GM18502 (cell line): ENCODE measurements around the gene PTPN23.
"Not testable (repeated sequence)": the region's sequence is repeated elsewhere in the genome, so short reads cannot be mapped to it uniquely, and the experiment has no call there.

Experiments used
- ATAC-seq: cut with Tn5 transposase; IDR thresholded peaks from one replicate; pipeline ENCODE4 v1.9.1; 2021; ENCODE audit warnings: mild to moderate bottlenecking; ENCODE audit not compliant: unreplicated experiment, poor library complexity

PTPN23 gene

DNA sequence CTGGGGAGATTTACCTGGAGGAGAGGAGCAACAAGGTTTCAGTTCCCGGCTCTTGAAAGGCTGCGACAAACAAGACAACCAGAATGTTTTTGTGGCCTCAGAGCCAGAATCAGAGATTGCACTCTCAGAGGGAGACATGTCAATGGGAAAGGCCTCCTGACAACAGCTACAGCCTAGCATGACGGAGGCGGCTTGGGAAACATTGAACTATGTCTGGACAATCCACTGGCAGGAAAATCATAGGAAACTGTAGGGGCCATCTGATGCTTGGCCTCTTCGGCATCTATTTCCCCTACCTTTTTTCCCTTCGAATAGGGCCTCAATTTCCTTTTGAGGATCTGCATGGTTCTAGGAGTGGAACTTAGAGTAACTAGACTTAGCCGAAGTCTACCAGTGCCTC, 13.2 kb upstream of the PTPN23 start:
- no peak for ATAC-seq

DNA sequence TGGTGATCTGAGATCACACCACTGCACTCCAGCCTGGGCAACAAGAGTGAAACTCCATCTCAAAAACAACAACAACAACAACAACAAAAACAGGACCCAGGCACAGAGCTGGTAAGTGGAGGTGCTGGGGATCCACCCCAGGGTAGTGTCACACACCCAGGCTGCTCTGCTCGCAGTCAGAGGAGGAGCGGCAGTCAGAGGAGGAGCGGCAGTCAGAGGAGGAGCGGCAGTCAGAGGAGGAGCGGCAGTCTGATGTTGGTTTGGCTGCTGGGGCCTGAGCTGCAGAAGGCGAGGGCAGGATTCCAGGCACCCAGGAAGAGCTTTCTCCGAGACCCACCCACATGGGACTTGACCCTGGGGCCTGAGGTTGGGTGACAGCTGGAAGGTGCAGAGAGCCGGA, 10.8 kb upstream of the PTPN23 start:
- not testable (repeated sequence) for ATAC-seq

DNA sequence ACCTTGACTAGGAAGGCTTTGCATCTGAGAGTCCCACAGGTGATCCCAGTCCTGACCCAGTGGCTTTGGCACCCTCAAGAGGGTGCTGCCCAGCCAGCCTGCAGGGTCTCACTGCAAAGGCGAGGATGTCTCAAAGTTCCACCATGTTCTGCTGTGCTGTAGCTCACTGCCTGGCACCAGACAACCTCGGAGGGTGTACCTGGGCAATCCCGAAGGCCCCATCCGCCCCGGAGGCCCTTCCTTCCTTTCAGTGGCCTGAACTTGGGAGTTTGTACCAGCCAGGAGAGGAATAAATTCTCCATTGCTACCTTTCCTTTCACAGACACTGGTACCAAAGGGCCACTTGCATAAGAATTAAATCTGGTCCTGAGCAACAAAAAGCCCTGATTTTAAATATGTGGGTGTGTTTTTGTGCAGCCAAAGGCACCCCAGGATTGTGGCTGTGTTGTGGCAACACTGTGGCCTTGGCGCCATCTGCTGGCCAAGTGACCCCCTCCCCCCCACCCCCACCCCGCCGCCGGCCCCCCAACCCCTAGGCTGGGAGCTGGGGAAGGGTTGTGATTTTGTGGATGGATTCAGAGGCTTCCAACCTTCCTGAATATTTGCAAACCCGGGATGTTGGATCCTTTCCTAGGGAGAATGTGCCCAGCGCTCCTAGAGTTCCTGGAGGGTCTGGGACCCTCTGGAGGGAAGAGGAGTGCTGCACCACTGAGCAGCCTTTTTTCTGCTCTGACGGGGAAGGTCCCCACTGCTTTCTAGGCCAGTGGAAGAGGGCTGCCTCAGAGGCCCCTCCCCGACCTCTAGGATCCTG, 9.7 kb upstream of the PTPN23 start:
- no peak for ATAC-seq

DNA sequence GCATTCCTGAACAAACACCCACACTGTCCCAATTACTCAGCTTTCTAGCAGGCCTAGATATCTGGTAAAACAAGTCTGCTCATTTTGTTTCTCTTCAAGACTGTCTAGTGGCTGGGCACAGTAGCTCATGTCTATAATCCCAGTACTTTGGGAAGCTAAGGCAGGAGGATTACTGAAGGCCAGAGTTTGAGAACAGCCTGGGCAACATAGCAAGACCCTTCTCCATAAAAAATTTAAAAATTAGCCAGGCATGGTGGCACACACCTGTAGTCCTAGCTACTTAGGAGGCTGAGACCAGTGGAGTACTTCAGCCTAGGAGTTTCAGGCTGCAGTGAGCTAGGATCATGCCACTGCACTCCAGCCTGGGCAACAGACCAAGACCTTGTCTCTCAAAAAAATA, 6.2 kb upstream of the PTPN23 start:
- ATAC-seq = no peak

GRCh38 chr3:47376393-47376792, 4.4 kb upstream of the PTPN23 start:
- ATAC-seq = no peak

- ATAC-seq = no peak
Observed at GRCh38 chr3:47377186-47377585, 3.6 kb upstream of the PTPN23 start.

- ATAC-seq = no peak
Observed at GRCh38 chr3:47378869-47379268, 2.0 kb upstream of the PTPN23 start.

- no peak for ATAC-seq
Observed at GRCh38 chr3:47379411-47379899, 1.4 kb upstream of the PTPN23 start.

DNA sequence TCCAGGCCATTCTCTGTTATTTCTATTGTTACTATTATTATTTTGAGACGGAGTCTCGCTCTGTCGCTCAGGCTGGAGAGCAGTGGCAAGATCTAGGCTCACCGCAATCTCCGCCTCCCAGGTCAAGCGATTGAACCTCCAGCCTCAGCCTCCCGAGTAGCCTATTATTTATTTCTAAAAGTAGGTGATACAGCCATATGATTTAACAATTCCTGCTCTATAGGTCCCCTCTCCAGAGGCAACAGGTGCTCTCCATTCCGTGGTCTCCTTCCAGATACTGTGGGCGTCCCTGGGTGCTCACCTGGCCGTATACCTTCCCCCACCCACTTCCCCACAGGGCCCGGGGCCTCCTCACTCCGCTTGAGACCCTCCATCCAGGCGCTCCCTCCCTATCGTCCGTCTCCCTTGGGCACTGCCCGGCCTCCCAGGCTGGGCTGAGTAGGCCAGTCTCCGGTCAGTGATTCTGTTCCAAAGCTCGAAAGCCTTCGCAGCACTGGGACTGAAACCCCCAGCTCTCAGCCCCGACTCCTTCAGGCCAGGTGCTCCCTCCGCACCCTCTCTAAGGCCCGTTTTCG, 708 bp upstream of the PTPN23 start:
- ATAC-seq = peak; percentile 13

- peak; percentile 59 for ATAC-seq
Observed at GRCh38 chr3:47381317-47382157, 716 bp downstream of the PTPN23 start.

- ATAC-seq = no peak
Observed at GRCh38 chr3:47384425-47384824, 3.6 kb downstream of the PTPN23 start.

DNA sequence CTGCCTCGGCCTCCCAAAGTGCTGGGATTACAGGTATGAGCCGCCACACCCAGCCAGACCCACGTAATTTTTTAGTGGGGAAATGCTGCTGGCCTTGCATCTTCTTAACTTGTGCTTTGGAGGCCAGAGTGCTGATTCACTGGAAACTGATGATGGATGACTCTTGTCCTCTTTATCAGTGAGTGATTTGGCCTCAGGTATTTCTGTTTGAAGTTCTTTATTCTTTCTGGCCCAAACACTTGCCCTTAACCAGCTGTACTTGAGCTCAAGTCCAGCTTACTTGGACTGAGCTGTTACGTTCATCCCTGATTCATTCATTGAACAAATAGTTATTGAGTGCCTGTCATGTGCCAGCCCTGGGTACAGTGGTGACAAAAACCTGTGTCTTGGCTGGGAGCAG, 4.2 kb downstream of the PTPN23 start:
- ATAC-seq = no peak

DNA sequence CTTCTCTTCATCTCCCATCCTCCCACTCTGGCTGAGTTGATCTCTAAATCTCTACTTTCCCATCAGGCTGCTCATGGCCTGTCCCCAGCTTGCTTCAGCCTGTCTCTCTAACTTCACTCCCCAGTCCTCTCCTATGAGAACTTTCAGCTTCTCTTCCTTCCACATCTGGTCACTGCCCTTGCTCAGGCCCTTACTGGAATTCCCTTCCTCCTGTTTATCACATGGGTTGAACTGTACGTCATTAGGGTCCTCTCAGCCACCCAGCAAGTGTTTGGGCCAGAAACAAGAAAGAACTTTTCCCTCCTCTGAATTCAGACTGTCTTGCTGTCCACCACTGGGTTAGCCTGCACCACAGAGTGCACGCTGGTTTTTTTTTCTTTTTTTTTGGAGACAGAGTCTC, 5.0 kb downstream of the PTPN23 start:
- ATAC-seq = no peak

DNA sequence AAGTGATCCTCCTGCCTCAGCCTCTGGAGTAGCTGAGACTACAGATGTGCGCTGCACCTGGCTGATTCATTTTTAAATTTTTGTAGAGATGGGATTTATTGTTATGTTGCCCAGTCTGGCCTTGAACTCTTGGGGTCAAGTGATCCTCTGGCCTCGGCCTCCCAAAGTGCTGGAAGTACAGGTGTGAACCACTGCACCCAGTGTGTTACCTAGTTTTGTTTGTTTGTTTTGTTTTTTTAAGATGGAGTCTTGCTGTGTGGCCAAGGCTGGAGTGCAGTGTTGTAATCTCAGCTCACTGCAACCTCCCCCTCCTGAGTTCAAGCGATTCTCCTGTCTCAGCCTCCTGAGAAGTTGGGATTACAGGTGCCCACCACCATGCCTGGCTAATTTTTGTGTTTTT, 12.1 kb downstream of the PTPN23 start:
- no peak for ATAC-seq

- ATAC-seq = no peak
Observed at GRCh38 chr3:47394140-47394870, 13.5 kb downstream of the PTPN23 start.

DNA sequence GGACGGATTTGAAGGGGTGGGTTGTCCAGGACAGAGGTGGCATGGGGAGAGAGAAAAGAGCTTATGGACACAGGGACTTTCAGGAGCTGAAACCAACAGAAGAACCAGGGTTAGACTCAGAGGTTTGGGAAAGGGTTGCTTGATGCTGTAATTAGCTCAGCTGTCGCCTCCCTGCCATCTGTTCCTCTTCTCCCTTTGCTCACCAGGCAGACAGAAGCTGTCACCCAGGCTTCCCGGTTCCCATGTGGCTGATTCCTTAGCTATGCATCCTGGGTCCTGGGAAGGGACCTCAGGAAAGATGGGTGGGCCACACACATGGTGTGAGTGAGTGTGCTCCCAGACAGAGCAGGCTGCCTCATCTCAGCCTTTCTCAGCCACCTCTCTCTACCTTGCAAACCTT, 14.1 kb downstream of the PTPN23 start:
- ATAC-seq = no peak

- no peak for ATAC-seq
Observed at GRCh38 chr3:47398228-47398627, 17.4 kb downstream of the PTPN23 start.

- ATAC-seq = no peak
Observed at GRCh38 chr3:47399016-47399415, 18.2 kb downstream of the PTPN23 start.

GRCh38 chr3:47399531-47400270, 18.9 kb downstream of the PTPN23 start:
- ATAC-seq = no peak

GRCh38 chr3:47404431-47404876, 23.6 kb downstream of the PTPN23 start:
- ATAC-seq = no peak
